HUES6 (cell line): ENCODE measurements around the gene TSPAN17.
"Not testable (repeated sequence)": the region's sequence is repeated elsewhere in the genome, so short reads cannot be mapped to it uniquely, and the experiment has no call there.

ENCODE experiments used
- H3K27ac ChIP-seq: 2 replicates; pipeline ENCODE4 v1.7.0; 2013; ENCODE audit warnings: low read depth, mild to moderate bottlenecking, low read length, inconsistent platforms
- H3K27me3 ChIP-seq: 2 replicates; pipeline ENCODE4 v1.6.1; 2013; ENCODE audit warnings: low read length; ENCODE audit not compliant: control insufficient read depth, insufficient read depth
- H3K36me3 ChIP-seq: 2 replicates; pipeline ENCODE4 v1.6.1; 2013; ENCODE audit warnings: low read length; ENCODE audit not compliant: control insufficient read depth, insufficient read depth
- H3K4me1 ChIP-seq: 2 replicates; pipeline ENCODE4 v1.6.1; 2013; ENCODE audit warnings: low read length; ENCODE audit not compliant: control insufficient read depth, insufficient read depth
- H3K4me3 ChIP-seq: 2 replicates; pipeline ENCODE4 v1.5.1; 2013; ENCODE audit warnings: low read depth, low read length
- H3K9ac ChIP-seq: one replicate; pipeline ENCODE4 v1.6.1; 2013; ENCODE audit warnings: mild to moderate bottlenecking, low read length
- H3K9me3 ChIP-seq: 2 replicates; pipeline ENCODE4 v1.6.1; 2013; ENCODE audit warnings: low read depth, low read length; ENCODE audit not compliant: control insufficient read depth, insufficient read depth

Gene TSPAN17

DNA sequence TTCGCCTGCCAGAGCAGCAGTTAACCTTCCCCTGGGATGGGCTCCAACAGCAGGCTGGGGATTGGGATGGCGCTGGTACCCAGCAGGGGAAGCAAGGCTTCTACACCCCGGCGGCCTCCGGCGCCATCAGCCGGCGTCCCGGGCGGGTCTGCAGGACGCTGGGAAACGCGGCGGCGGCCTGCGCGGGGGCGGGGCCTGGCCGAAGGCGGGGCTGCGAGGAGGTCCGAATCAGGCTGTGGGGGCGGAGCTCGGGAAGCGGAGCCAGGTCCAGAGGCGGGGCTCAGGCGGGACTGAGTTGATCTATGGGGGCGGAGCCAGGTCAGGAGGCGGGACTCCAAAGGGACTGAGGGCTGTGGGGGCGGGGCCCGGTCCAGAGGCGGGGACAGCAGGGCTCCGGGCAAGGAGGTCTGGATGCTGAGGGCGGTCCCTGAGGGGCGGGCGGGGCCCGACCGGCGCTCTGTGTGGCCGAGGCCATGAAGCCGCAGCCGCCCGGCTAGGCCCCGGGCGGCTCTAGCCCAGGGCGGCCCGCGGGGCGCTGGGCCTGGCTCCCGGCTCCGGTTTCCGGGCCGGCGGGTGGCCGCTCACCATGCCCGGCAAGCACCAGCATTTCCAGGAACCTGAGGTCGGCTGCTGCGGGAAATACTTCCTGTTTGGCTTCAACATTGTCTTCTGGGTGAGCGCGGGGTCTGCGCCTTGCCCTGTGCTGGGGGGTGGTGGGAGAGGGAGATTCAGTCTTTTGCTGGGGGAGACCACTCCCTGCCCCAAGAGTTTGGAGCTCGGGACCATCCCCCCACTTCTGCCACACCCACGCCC is at the start of gene TSPAN17:
Gene TSPAN17 (plus strand): TSS at position 455 of the 813 bp plus-strand sequence. CDS start 132 bp downstream, at position 587.
- no peaks in the 10 kb centered on the region for H3K9me3 ChIP-seq
- H3K9ac ChIP-seq: peak within 1 kb of the TSS; percentile 66
- H3K4me1 ChIP-seq: peaks cover 49% of the 10 kb centered on the region
- H3K27ac ChIP-seq: peak within 1 kb of the TSS; percentile 46; the same call in 1 of the 2 replicates
- no peaks in the 10 kb centered on the region for H3K27me3 ChIP-seq
- peak within 1 kb of the TSS; percentile 87 for H3K4me3 ChIP-seq
- no peaks in the 10 kb centered on the region for H3K36me3 ChIP-seq

DNA sequence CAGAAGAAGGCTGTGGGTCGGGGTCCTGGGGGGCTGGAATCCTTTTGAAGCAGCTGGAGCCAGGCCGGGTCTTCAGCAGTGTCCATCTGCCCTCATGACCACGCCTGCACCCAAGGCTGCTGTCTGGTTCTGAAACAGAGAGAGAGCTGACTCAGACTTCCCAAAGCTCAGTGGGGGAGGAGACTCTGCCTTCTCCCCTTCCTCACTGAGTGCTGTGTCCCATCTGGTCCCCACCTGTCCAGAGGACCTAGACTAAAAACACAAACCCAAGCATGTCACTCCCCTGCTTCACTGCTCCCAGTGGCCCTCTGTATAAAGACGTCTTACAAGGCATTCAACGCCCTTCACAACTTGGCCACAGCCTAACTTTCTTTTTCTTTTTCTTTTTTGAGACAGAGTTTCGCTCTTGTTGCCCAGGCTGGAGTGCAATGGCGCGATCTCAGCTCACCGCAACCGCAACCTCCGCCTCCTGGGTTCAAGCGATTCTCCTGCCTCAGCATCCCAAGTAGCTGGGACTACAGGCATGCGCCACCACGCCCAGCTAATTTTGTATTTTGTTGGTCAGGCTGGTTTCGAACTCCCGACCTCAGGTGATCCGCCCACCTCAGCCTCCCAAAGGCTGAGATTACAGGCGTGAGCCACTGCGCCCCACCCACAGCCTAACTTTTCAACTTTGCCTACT is 47.4 kb upstream of the TSPAN17 start:
- H3K27me3 ChIP-seq: peaks cover 21% of the 10 kb centered on the region
- not testable (repeated sequence) for H3K4me1 ChIP-seq, H3K9ac ChIP-seq, H3K9me3 ChIP-seq, H3K27ac ChIP-seq, H3K36me3 ChIP-seq, H3K4me3 ChIP-seq

DNA sequence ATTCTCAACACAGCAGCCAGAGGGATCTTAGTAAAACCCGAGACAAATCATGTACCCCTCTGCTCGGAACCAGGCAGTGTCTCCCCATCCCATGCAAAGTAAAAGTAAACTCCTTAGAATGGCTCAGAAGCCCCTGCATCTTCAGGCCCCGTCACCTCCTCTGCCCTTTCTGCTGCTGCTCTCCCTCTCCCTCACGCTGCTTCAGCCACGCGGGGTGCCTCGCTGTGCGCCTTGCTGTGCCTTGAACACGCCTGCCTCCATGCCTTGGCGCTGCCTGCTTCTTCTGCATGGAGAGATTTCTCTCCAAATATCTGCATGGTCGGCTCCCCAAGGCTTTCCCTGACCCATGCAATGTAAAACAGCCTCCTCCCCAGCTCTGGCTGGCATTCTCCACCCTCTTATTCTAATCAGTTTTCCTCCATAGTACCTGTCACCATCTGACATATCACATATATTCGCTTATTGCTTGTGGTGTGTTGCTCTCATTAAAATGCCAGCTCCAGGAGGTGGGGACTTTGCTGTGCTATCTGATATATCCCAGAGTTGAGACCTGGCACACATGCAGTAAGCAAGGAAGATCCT is 45.3 kb upstream of the TSPAN17 start:
- no peak overlapping the region for H3K27ac ChIP-seq
- H3K9ac ChIP-seq: no peak overlapping the region
- H3K27me3 ChIP-seq: peaks cover 4% of the 10 kb centered on the region; the same call in 1 of the 2 replicates
- peaks cover 16% of the 10 kb centered on the region for H3K4me1 ChIP-seq
- no peaks in the 10 kb centered on the region; the same call in 1 of the 2 replicates for H3K9me3 ChIP-seq
- no peak overlapping the region for H3K4me3 ChIP-seq
- peaks cover 4% of the 10 kb centered on the region; the same call in 1 of the 2 replicates for H3K36me3 ChIP-seq

- Histone ChIP-seq H3K4me3 (no peak overlapping the region), H3K4me1 (peaks cover 16% of the 10 kb centered on the region), H3K27ac (no peak overlapping the region), H3K9me3 (no peaks in the 10 kb centered on the region; the same call in 1 of the 2 replicates), H3K9ac (no peak overlapping the region), H3K36me3 (peaks cover 4% of the 10 kb centered on the region; the same call in 1 of the 2 replicates), H3K27me3 (0 out of 2 replicates have a peak, but pooled peaks cover 1% of the 10 kb centered on the region)
These were observed 44.2 kb upstream of the TSPAN17 start for GRCh38 chr5:176603091-176603490.

DNA sequence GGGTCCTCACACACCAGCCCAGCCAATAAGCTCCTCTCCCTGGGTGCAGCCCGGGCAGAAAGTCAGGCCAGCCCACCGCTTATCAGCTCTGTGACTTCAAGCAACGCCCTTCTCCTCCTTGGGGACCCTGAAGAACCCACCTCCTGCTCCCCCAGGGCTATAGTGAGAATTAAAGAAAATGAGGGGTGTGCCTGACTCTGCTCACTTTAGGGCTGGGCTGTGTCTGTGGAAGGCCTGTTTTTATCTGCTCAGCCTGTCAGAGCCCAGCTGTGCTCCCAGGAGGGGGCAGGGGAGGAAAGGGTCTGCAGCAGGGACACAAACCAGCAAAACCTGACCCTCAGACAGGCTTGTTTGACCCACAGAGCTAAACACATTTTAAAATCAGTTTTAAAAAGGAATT is 41.3 kb upstream of the TSPAN17 start:
- no peak overlapping the region for H3K27ac ChIP-seq

DNA sequence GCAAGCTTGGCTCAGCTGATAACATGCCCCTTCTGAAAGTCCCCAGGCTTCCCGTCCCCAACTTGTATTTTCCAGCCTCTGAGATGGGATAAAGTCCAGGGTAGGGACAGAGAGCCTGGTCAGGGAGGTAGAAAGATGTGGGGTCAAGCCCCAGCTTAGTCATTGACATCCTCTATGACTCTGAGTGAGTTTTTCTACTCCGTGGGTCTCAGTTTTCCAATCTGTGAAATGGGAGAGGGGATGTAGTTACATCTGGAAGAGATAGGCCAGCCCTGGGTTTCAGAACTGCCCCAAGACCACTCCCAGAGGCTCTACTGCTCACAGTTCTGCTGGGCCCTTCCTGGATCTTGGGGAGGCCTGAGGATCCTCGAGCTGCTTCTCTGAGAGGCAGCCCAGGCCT is 40.4 kb upstream of the TSPAN17 start:
- H3K27me3 ChIP-seq: peaks cover 20% of the 10 kb centered on the region
- H3K9me3 ChIP-seq: no peaks in the 10 kb centered on the region
- no peak overlapping the region for H3K27ac ChIP-seq
- H3K4me3 ChIP-seq: no peak overlapping the region
- no peaks in the 10 kb centered on the region for H3K36me3 ChIP-seq
- peaks cover 20% of the 10 kb centered on the region for H3K4me1 ChIP-seq
- H3K9ac ChIP-seq: no peak overlapping the region

More for the DNA sequence above, 41.3 kb upstream of the TSPAN17 start:
- Histone ChIP-seq H3K36me3 (no peaks in the 10 kb centered on the region), H3K27me3 (peaks cover 19% of the 10 kb centered on the region), H3K4me1 (peaks cover 20% of the 10 kb centered on the region), H3K4me3 (no peak overlapping the region), H3K9me3 (no peaks in the 10 kb centered on the region), H3K9ac (no peak overlapping the region)

GRCh38 chr5:176608142-176608705 is 39.1 kb upstream of the TSPAN17 start:
- Histone ChIP-seq H3K4me1 (peaks cover 21% of the 10 kb centered on the region), H3K36me3 (no peaks in the 10 kb centered on the region), H3K9ac (no peak overlapping the region), H3K4me3 (no peak overlapping the region), H3K27ac (no peak overlapping the region), H3K27me3 (peaks cover 23% of the 10 kb centered on the region), H3K9me3 (no peaks in the 10 kb centered on the region)

- Histone ChIP-seq H3K4me3 (peak overlapping the region; percentile 69), H3K27me3 (peaks cover 27% of the 10 kb centered on the region), H3K9ac (peak overlapping the region; percentile 67), H3K27ac (no peak overlapping the region), H3K36me3 (no peaks in the 10 kb centered on the region), H3K4me1 (peaks cover 17% of the 10 kb centered on the region), H3K9me3 (no peaks in the 10 kb centered on the region)
These were observed 38.2 kb upstream of the TSPAN17 start for GRCh38 chr5:176608937-176609723.

GRCh38 chr5:176609724-176610434 is 37.4 kb upstream of the TSPAN17 start, which contains the start of gene GPRIN1:
GPRIN1 (minus strand) TSS chr5:176610156; CDS start chr5:176599834, 10,322 bp downstream.
- Histone ChIP-seq H3K27ac (no peak within 1 kb of the TSS), H3K4me3 (peak within 1 kb of the TSS; percentile 69), H3K4me1 (peaks cover 17% of the 10 kb centered on the region), H3K9me3 (no peaks in the 10 kb centered on the region), H3K9ac (peak within 1 kb of the TSS; percentile 67), H3K27me3 (peaks cover 27% of the 10 kb centered on the region), H3K36me3 (no peaks in the 10 kb centered on the region)

GRCh38 chr5:176610435-176610773 is 36.9 kb upstream of the TSPAN17 start:
- peak overlapping the region; percentile 56 for H3K9ac ChIP-seq

More at GRCh38 chr5:176610435-176610773, 36.9 kb upstream of the TSPAN17 start:
- Histone ChIP-seq H3K4me3 (peak overlapping the region; percentile 69), H3K36me3 (no peaks in the 10 kb centered on the region), H3K27ac (no peak overlapping the region), H3K9me3 (no peaks in the 10 kb centered on the region), H3K4me1 (peaks cover 17% of the 10 kb centered on the region), H3K27me3 (peaks cover 27% of the 10 kb centered on the region)
